ENCODE data around the gene PNMA6A.
"Not testable (repeated sequence)": the region's sequence is repeated elsewhere in the genome, so short reads cannot be mapped to it uniquely, and the experiment has no call there.

Gene PNMA6A

DNA sequence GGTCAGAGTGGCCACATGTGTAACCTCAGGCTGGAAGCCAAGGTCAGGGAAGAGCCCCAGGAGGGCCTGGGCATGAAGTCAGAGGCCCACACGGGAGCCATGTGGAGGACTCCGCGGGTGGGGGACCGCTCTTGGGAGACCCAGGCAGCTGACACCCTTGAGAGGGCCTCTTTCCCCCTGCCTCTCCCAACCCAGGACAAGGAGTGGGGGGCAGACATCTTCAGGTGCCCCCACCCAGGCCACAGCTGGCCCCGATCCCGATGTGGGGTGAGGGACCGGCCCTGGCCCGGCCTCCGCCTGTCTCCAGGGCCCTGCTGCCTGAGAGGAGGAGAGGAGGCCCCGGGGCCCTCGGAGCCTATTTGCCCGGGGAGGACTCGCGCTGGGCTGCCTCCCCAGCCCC is 3.1 kb downstream of the PNMA6A start:
- DNase-seq (ENCODE audit: low read depth in 2 of 2), result no peak

DNA sequence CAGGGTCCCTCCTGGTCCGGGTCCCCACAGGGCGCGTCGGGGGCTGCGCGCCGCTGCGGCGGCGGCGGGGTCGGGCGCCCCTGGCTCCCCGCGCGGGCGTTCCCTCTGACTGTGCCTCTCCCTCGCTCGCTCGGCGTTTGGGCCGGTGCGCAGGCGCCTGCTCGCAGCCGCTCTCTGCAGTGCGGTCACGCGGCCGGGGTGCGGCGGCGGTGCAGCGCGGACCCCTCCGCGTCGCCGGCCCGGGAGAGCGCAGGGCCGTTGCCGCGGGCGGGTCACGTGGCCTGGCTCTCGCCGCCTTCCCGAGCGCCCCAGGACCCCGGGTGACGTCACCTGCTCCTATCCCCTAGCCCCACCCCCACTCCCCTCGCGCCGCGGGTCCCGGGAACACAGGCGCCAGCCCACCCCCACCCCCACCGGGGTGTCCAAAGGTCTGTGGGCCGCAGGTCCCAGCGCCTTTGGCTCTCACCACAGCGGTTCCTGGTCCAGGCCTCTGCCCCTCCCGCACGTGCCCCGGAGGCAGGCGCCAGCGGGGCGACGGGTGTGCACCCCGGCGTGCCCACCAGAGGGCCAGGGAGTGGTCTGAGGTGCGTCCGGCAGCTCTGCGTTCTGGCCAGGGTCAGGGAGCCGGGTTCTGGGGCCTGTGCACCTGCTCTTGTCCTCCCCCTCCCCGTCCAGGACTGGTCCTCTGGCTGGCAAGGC is 5.3 kb downstream of the PNMA6A start:
- not testable (repeated sequence) for DNase-seq (ENCODE audit: low read depth in 2 of 2)

DNA sequence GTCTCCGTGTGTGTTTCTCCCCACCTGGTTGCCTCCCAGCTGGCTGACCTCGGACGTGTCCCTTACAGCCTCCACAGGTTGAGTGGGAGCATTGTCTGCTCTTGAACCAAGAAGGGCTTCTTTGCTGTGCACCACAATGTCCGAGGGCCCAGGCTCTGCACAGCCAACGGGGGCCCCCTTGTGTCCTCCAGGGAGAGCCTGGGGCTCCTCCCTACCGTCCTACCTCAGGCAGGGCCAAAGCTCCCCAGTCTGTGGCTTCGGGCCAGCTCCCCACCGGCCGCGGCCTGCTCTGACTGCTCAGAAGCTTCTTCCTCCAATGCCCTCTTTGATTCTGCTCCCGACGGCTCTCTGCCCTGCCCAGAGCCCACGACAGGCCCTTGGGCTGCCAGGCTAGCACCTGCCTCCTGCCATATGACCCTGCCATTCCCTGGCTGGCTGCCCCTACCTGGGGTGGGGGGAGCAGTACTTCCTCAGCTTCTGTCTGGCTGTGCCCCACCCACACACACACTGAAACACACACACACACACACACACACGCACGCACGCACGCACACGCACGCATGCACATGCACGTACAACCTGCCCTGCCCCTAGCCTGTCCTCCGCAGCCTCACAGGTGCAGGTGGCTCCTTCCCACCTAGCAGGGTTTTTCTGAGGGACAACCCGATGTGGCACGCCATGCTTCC is 11.1 kb downstream of the PNMA6A start:
- not testable (repeated sequence) for DNase-seq (ENCODE audit: low read depth in 2 of 2)

DNA sequence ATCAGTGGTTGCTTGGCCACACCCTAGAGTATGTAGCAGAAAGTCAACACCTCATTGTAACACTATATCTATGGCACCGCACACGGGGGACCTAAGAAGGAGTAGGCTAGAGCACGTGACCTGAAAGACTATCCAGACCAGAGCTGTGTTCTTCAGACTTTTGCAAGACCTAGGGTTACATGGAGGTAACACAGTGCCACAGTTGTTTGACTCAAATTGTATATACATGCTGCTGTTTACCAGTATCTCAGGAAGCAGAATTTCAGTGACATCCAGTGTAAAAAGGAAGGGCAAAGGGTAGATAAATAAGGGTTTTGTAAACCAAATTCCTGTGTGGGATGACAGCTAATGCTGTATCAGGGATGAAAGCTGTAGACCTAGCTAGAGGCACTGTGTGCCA is 30.2 kb downstream of the PNMA6A start:
- no peak for DNase-seq (ENCODE audit: low read depth in 2 of 2)

DNA sequence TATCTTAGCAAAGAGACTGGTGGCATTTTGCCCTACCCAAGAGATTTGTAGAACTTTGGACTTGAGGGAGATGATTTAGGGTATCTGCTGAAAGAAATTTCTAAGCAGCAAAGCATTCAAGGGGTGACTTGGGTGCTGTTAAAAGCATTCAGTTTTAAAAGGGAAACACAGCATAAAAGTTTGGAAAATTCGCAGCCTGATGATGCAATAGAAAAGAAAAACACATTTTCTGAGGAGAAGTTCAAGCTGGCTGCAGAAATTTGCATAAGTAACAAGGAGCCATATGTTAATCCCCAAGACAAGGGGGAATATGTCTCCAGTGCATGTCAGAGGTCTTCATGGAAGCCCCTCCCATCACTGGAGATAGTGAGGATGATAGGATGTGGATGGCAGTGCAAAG is 32.7 kb downstream of the PNMA6A start:
- not testable (repeated sequence) for DNase-seq (ENCODE audit: low read depth in 2 of 2)

DNA sequence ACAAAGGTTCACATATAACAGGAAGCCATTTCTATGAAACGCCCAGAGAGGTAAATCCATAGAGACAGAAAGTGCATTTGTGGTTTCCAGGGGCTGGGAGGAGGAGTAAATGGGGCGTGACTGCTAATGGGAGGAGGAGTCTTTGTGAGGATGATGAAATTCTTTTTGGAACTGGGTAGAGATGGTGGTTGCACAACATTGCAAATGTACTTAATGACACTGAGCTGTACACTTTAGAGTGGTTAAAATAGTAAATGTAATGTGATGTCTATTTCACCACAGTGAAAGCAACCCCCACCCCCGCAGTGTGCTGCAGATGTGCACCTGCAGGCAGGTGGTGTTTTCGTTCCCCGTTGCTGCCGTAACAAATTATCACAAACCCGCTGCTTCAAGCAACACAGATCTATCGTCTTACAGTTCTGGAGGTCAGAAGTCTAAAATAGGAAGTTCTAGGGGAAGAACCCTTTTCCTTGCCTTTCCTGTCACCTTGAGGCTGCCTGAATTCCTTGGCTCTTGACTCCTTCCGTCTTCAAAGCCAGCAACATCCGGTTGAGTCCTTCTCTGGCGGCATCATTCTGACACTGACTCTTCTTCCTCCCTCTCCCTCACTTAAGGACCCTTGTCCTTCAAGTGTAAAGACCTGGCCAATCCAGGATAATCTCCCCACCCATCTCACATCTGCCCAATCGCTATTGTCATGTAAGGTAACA is 34.0 kb downstream of the PNMA6A start:
- not testable (repeated sequence) for DNase-seq (ENCODE audit: low read depth in 2 of 2)

DNA sequence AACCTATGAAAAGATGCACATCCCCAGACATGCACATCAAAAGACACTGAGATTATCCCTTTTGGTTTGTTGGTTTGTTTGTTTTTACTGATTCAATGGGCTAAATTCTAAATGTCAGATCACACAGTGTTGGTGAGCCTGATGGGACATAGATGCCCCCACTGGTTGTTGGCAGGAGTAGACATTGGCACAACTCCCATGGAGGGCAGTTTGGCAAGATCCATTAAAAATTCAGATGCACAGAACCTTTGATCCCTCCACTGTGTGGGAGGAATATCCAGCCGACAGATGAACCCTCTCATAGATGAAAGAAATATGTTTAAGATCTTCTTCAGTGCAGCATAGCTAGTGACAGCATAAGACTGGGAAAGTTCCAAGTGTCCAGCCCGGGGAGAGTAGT is 38.5 kb downstream of the PNMA6A start:
- DNase-seq (ENCODE audit: low read depth in 2 of 2), result not testable (repeated sequence)

DNA sequence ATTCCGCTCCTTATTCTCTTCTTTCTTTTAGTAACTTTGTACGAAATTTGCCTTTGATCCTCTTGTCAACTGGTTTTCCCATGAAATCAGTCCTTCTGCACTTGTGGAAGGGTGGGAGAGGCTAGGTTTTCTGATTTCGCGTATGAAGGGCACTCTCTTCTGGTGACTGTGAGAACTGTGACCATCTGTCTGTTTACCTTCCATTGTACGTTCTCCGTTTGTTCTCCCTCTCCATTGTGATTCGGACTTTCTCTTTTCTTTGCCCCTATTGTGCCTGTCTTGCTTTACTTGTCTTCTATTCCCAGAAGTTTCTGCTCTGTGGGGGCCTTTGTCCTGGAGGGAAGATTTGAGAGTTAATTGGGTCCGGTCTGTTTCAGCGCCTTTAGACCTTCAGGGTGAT is 41.6 kb downstream of the PNMA6A start:
- not testable (repeated sequence) for DNase-seq (ENCODE audit: low read depth in 2 of 2)

DNA sequence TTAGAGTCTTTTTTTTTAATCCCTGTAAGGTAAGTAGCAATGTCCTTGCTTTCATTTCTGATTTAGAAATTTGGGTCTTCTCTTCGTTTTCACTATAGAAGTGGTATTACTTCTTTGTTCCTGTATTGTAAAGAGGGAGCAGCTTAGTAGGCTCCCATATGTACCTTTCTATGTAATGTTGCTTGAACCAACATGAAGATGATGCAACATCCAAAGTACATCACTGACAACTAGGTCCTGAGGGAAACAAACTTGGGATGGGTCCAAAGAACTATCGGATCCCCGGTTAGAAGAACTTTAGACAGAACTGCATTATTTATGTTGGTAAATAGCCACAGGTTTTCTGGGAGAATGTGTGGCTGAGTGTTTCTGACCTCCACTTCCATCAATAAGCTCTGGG is 45.5 kb downstream of the PNMA6A start:
- not testable (repeated sequence) for DNase-seq (ENCODE audit: low read depth in 2 of 2)

DNA sequence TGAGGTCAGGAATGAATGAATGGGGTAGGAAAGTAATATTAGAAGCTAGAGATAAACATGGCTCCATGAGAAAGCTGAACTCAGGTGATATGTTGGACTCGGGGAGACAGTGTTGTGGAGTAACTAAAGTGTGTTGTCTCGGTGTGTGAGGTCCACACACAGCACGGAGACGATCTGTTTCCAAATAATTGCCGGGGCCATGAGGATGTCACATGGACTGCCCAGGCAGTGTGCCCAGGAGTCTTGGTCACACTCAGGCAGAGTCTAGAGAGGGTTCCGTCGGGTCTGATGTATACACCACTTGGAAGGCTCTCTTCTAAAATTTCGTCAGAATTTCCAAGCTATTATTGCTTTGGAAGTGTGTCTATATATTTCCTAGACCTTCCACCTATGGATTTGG is 48.0 kb downstream of the PNMA6A start:
- not testable (repeated sequence) for DNase-seq (ENCODE audit: low read depth in 2 of 2)

DNA sequence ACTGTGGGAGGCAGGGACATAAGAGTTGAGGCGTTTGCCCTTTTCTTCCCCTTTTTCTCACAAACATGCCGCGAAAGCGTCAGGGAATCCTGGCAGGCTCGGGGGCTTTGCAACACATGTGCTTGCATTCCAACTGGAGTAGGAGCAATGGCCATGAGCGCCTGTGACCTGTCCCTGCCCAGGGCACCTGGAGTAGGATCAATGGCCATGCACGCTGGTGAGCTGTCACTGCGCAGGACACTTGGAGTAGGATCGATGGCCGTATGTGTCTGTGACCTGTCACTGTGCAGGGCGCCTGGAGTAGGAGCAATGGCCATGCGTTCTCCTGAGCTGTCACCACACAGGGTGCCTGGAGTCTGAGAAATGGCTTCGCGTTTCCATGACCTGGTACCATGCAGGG is 51.2 kb downstream of the PNMA6A start:
- not testable (repeated sequence) for DNase-seq (ENCODE audit: low read depth in 2 of 2)

Measured in activated CD4-positive, alpha-beta T cell treated with anti-CD3 and anti-CD28 coated beads for 24 hours (primary cell).